Rectal smooth muscle tissue (tissue), 1 donor: ENCODE data around the gene DNAH7.

Experiments used
- H3K27ac ChIP-seq: one replicate; pipeline ENCODE4 v1.7.0; 2013; ENCODE audit warnings: low read depth, low read length, inconsistent platforms
- H3K27me3 ChIP-seq: one replicate; pipeline ENCODE4 v1.7.0; 2013; ENCODE audit warnings: low read length; ENCODE audit not compliant: control insufficient read depth, insufficient read depth
- H3K36me3 ChIP-seq: one replicate; pipeline ENCODE4 v1.7.0; 2013; ENCODE audit warnings: low read length; ENCODE audit not compliant: control insufficient read depth, insufficient read depth
- H3K4me1 ChIP-seq: one replicate; pipeline ENCODE4 v1.7.0; 2013; ENCODE audit warnings: low read length; ENCODE audit not compliant: control insufficient read depth, insufficient read depth
- H3K4me3 ChIP-seq: one replicate; pipeline ENCODE4 v1.7.0; 2013; ENCODE audit warnings: low read length
- H3K9ac ChIP-seq: one replicate; pipeline ENCODE4 v1.7.0; 2013; ENCODE audit warnings: low read length

DNAH7 gene

GRCh38 chr2:195830968-195831950 lies 237.4 kb downstream of the DNAH7 start:
- no peak overlapping the region for H3K27ac ChIP-seq
- H3K9ac ChIP-seq: no peak overlapping the region
- H3K36me3 ChIP-seq: no peaks in the 10 kb centered on the region
- H3K27me3 ChIP-seq: no peaks in the 10 kb centered on the region
- no peaks in the 10 kb centered on the region for H3K4me1 ChIP-seq
- H3K4me3 ChIP-seq: no peak overlapping the region

- H3K27me3 ChIP-seq: no peaks in the 10 kb centered on the region
- H3K4me1 ChIP-seq: no peaks in the 10 kb centered on the region
- no peak overlapping the region for H3K4me3 ChIP-seq
- H3K27ac ChIP-seq: no peak overlapping the region
- no peak overlapping the region for H3K9ac ChIP-seq
- no peaks in the 10 kb centered on the region for H3K36me3 ChIP-seq
These were observed 244.2 kb downstream of the DNAH7 start for GRCh38 chr2:195824478-195824877.

GRCh38 chr2:195823206-195823605 lies 245.4 kb downstream of the DNAH7 start:
- no peaks in the 10 kb centered on the region for H3K36me3 ChIP-seq
- H3K4me3 ChIP-seq: no peak overlapping the region
- no peak overlapping the region for H3K27ac ChIP-seq
- H3K4me1 ChIP-seq: no peaks in the 10 kb centered on the region
- no peaks in the 10 kb centered on the region for H3K27me3 ChIP-seq
- H3K9ac ChIP-seq: no peak overlapping the region

- Histone ChIP-seq H3K36me3 (peaks cover 2% of the 10 kb centered on the region), H3K4me1 (no peaks in the 10 kb centered on the region), H3K9ac (no peak overlapping the region), H3K27me3 (no peaks in the 10 kb centered on the region), H3K27ac (no peak overlapping the region), H3K4me3 (no peak overlapping the region)
These were observed 247.1 kb downstream of the DNAH7 start for GRCh38 chr2:195821566-195821932.

- Histone ChIP-seq H3K4me1 (no peaks in the 10 kb centered on the region), H3K9ac (no peak overlapping the region), H3K4me3 (no peak overlapping the region), H3K27me3 (no peaks in the 10 kb centered on the region), H3K27ac (no peak overlapping the region), H3K36me3 (peaks cover 2% of the 10 kb centered on the region)
These were observed 247.6 kb downstream of the DNAH7 start for GRCh38 chr2:195820867-195821565.

- H3K27me3 ChIP-seq: no peaks in the 10 kb centered on the region
- H3K4me3 ChIP-seq: no peak overlapping the region
- H3K9ac ChIP-seq: no peak overlapping the region
- peaks cover 2% of the 10 kb centered on the region for H3K36me3 ChIP-seq
- no peak overlapping the region for H3K27ac ChIP-seq
- no peaks in the 10 kb centered on the region for H3K4me1 ChIP-seq
These were observed 248.3 kb downstream of the DNAH7 start for GRCh38 chr2:195820373-195820772.

- peaks cover 2% of the 10 kb centered on the region for H3K36me3 ChIP-seq
- H3K4me3 ChIP-seq: no peak overlapping the region
- H3K9ac ChIP-seq: no peak overlapping the region
- H3K4me1 ChIP-seq: no peaks in the 10 kb centered on the region
- H3K27me3 ChIP-seq: no peaks in the 10 kb centered on the region
- H3K27ac ChIP-seq: no peak overlapping the region
These were observed 249.4 kb downstream of the DNAH7 start for GRCh38 chr2:195819276-195819675.

GRCh38 chr2:195818526-195818925 lies 250.1 kb downstream of the DNAH7 start:
- H3K9ac ChIP-seq: no peak overlapping the region
- no peak overlapping the region for H3K4me3 ChIP-seq
- H3K27ac ChIP-seq: no peak overlapping the region
- peaks cover 2% of the 10 kb centered on the region for H3K36me3 ChIP-seq
- no peaks in the 10 kb centered on the region for H3K4me1 ChIP-seq
- H3K27me3 ChIP-seq: no peaks in the 10 kb centered on the region

GRCh38 chr2:195818106-195818505 lies 250.5 kb downstream of the DNAH7 start:
- Histone ChIP-seq H3K4me1 (no peaks in the 10 kb centered on the region), H3K36me3 (peaks cover 2% of the 10 kb centered on the region), H3K27me3 (no peaks in the 10 kb centered on the region), H3K27ac (no peak overlapping the region), H3K4me3 (no peak overlapping the region), H3K9ac (no peak overlapping the region)

GRCh38 chr2:195815083-195815482 lies 253.6 kb downstream of the DNAH7 start:
- Histone ChIP-seq H3K9ac (no peak overlapping the region), H3K4me3 (no peak overlapping the region), H3K27me3 (no peaks in the 10 kb centered on the region), H3K27ac (no peak overlapping the region), H3K4me1 (no peaks in the 10 kb centered on the region), H3K36me3 (peaks cover 2% of the 10 kb centered on the region)

- H3K4me3 ChIP-seq: no peak overlapping the region
- H3K36me3 ChIP-seq: peaks cover 2% of the 10 kb centered on the region
- no peak overlapping the region for H3K9ac ChIP-seq
- H3K4me1 ChIP-seq: no peaks in the 10 kb centered on the region
- H3K27ac ChIP-seq: no peak overlapping the region
- H3K27me3 ChIP-seq: no peaks in the 10 kb centered on the region
These were observed 255.2 kb downstream of the DNAH7 start for GRCh38 chr2:195813421-195813820.

- no peaks in the 10 kb centered on the region for H3K4me1 ChIP-seq
- no peak overlapping the region for H3K4me3 ChIP-seq
- H3K36me3 ChIP-seq: no peaks in the 10 kb centered on the region
- no peak overlapping the region for H3K27ac ChIP-seq
- no peaks in the 10 kb centered on the region for H3K27me3 ChIP-seq
- H3K9ac ChIP-seq: no peak overlapping the region
These were observed 258.1 kb downstream of the DNAH7 start for GRCh38 chr2:195810340-195811098.
